Transverse colon (tissue), 3 donors: ENCODE data around the gene DDAH1.

Experiments used
- CTCF ChIP-seq, 5 experiments: fragments of 200-600 bp in 3 of 5; fragments of 450-650 bp in 2 of 5; sonication (generic) in 3 of 5; IDR thresholded peaks; 1 replicate in 2 of 5; 2 replicates in 3 of 5; pipeline ENCODE4 v1.5.1; 2016 to 2017; ENCODE audit warnings: antibody characterized with exemption in 5 of 5, inconsistent platforms in 3 of 5, mild to moderate bottlenecking in 2 of 5, moderate library complexity in 1 of 5
- EP300 ChIP-seq: sonication (generic); formaldehyde crosslinking; IDR thresholded peaks from one replicate; pipeline ENCODE4 v1.6.1; 2017; ENCODE audit warnings: antibody characterized with exemption, low read depth

- no peak for TF ChIP-seq EP300
- no peak for TF ChIP-seq CTCF (IDR thresholded peaks at IDR 0.05)
Measured at GRCh38 chr1:85328713-85329397, 136.1 kb downstream of the DDAH1 start.
